ENCODE data around the gene HNRNPK.

HNRNPK gene

DNA sequence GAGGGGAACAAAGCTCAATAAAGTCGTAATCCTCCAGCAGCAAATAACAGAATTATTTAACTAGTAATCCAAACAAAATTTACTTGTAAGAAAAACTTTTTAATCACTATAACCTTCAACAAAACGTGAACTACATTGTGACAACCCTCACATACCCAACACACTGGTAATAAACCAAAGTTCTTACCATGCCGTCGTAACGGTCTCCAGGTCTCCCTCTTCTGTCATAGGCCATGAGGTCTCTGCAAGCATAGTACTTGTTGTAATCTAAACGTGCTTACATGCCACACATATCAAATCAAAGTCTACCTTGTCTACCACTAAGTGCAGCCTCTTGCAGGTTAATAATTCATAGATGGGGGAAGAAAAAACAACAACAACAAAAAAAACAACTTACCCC lies 8.5 kb downstream of the HNRNPK start:
- DNase-seq (ENCODE audit: low read depth): no peak
- TF ChIP-seq, protein P1, sequence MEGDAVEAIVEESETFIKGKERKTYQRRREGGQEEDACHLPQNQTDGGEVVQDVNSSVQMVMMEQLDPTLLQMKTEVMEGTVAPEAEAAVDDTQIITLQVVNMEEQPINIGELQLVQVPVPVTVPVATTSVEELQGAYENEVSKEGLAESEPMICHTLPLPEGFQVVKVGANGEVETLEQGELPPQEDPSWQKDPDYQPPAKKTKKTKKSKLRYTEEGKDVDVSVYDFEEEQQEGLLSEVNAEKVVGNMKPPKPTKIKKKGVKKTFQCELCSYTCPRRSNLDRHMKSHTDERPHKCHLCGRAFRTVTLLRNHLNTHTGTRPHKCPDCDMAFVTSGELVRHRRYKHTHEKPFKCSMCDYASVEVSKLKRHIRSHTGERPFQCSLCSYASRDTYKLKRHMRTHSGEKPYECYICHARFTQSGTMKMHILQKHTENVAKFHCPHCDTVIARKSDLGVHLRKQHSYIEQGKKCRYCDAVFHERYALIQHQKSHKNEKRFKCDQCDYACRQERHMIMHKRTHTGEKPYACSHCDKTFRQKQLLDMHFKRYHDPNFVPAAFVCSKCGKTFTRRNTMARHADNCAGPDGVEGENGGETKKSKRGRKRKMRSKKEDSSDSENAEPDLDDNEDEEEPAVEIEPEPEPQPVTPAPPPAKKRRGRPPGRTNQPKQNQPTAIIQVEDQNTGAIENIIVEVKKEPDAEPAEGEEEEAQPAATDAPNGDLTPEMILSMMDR (IDR thresholded peaks at IDR 0.05; ENCODE audit: control insufficient read depth, insufficient read depth, low read depth, low read length, missing control alignments): no peak
- H3K4me3 ChIP-seq (ENCODE audit: control insufficient read depth, low read depth, low read length): no peak overlapping the region

DNA sequence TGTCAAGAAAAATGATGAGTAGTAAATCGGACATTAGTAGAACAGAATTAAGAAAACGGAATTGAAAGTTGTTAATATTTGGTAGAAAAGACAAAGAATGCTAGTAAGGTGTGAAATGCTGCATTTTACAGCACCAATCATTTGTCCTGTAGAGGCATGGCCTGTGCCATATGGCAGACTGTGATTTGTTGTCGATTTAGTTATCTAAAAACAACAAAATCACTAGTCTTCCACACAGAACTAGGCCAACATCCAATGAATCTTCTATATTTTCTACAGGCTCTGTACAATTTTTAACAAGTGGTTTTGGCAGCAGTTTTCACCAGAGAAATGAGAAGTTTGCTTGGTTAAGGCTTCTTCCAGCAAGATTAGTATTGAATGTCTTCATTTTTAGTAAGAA lies 10.4 kb downstream of the HNRNPK start:
- no peak for DNase-seq (ENCODE audit: low read depth)
- TF ChIP-seq, protein P1 (IDR thresholded peaks at IDR 0.05; ENCODE audit: control insufficient read depth, insufficient read depth, low read depth, low read length, missing control alignments): no peak
- H3K4me3 ChIP-seq (ENCODE audit: control insufficient read depth, low read depth, low read length): no peak overlapping the region

DNA sequence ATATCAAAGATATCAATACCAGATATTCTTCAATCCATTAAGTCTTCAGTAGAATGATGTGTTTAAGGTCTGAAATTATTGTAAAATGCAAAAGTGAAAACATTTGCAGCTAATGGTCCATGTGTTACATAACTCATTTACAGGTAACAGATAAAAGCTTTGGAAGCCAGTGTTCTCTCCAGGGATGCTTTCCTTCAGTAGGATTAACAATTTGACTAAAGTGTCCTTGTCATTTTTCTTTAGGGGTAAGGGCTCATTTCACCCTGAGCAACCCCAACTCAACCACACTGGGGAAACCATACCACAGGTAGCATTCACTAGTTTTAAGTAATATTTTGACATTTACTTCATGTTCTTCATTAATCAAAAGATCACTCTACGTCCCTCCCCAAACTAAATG lies 12.9 kb downstream of the HNRNPK start:
- DNase-seq (ENCODE audit: low read depth): no peak
- TF ChIP-seq, protein P1 (IDR thresholded peaks at IDR 0.05; ENCODE audit: control insufficient read depth, insufficient read depth, low read depth, low read length, missing control alignments): no peak
- H3K4me3 ChIP-seq (ENCODE audit: control insufficient read depth, low read depth, low read length): no peak overlapping the region

GRCh38 chr9:83966209-83966582 lies 13.8 kb downstream of the HNRNPK start:
- no peak for DNase-seq (ENCODE audit: low read depth)
- H3K4me3 ChIP-seq (ENCODE audit: control insufficient read depth, low read depth, low read length): no peak overlapping the region
- TF ChIP-seq, protein P1 (IDR thresholded peaks at IDR 0.05; ENCODE audit: control insufficient read depth, insufficient read depth, low read depth, low read length, missing control alignments): no peak

DNA sequence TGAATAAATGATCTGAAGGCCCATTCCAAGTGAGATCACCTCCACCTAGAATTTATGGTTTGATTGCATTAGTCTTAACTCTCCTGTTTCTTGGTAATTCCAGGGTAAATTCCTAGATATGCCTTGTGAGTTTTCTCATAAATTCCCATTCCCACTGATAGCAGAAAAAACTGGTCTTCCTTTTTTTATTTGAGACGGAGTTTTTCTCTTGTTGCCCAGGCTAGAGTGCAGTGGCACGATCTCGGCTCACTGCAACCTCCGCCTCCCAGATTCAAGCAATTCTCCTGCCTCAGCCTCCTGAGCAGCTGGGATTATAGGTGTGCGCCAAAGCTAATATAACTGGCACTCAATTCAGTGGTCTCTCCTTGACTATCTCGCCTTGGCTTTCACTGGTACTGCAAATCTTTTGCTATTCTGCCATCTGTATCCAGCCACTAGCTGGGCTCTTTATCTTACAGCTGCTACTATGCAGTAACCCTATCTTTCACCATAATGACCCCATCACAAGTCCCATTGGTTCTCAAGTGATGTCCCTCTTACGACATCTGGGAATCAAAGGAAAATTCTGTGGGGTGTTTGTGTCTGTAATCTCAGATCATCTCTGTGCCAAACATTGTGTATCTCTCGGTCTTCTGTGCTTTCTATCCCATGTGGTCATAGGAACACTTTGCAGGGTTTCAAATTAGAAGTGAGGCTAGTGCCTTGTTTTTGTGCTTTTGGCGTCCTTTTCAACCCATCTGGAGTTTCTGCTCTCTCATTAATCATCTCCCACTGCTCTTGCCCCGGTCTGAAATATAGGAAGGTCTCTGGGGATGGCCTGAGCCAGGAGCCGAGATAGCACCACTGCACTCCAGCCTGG lies 14.4 kb downstream of the HNRNPK start:
- no peak overlapping the region for H3K4me3 ChIP-seq (ENCODE audit: control insufficient read depth, low read depth, low read length)
- no peak for DNase-seq (ENCODE audit: low read depth)
- TF ChIP-seq, protein P1 (IDR thresholded peaks at IDR 0.05; ENCODE audit: control insufficient read depth, insufficient read depth, low read depth, low read length, missing control alignments): no peak

- no peak overlapping the region for H3K4me3 ChIP-seq (ENCODE audit: control insufficient read depth, low read depth, low read length)
- no peak for DNase-seq (ENCODE audit: low read depth)
- TF ChIP-seq, protein P1 (IDR thresholded peaks at IDR 0.05; ENCODE audit: control insufficient read depth, insufficient read depth, low read depth, low read length, missing control alignments): no peak
Measured at GRCh38 chr9:83964973-83965349, 15.1 kb downstream of the HNRNPK start.

Data from AG09309 (cell line).